SU-DHL-6 (cell line): ENCODE results near the gene SUGP1.

ENCODE experiments used
- H2AFZ ChIP-seq: fragments of 200-600 bp; sonication (generic); 2 replicates; pipeline ENCODE4 v1.6.1; 2014; ENCODE audit warnings: low read depth, mild to moderate bottlenecking, moderate library complexity, mixed read lengths, antibody characterized with exemption, low read length; ENCODE audit not compliant: severe bottlenecking
- H3F3A ChIP-seq: fragments of 200-600 bp; shearing (Covaris generic); 2 replicates; pipeline ENCODE4 v1.6.0; 2016; ENCODE audit warnings: antibody characterized with exemption, mild to moderate bottlenecking; ENCODE audit not compliant: insufficient read depth
- H3K27ac ChIP-seq: fragments of 200-600 bp; sonication (generic); 2 replicates; pipeline ENCODE4 v1.5.1; 2016; ENCODE audit warnings: low read depth, mild to moderate bottlenecking, low read length, moderate library complexity, mixed read lengths
- H3K27me3 ChIP-seq: fragments of 200-600 bp; sonication (generic), shearing (Covaris generic); 2 replicates; pipeline ENCODE4 v1.6.0; 2014; ENCODE audit warnings: mild to moderate bottlenecking, low read length
- H3K36me3 ChIP-seq: fragments of 200-600 bp; sonication (generic); 2 replicates; pipeline ENCODE4 v1.6.1; 2014; ENCODE audit warnings: mild to moderate bottlenecking, low read length, mixed read lengths
- H3K4me2 ChIP-seq: fragments of 300-600, 200-600 bp; shearing (Covaris generic), sonication (generic); 2 replicates; pipeline ENCODE4 v1.6.0; 2014; ENCODE audit warnings: low read length, low read depth, mild to moderate bottlenecking; ENCODE audit not compliant: poor library complexity, severe bottlenecking
- H3K4me3 ChIP-seq: fragments of 200-600 bp; sonication (generic); 2 replicates; pipeline ENCODE4 v1.5.1; 2014; ENCODE audit warnings: antibody characterized with exemption, low read length, mild to moderate bottlenecking, mixed read lengths; ENCODE audit not compliant: insufficient read depth, poor library complexity, severe bottlenecking
- H3K79me2 ChIP-seq: fragments of 200-600 bp; sonication (generic); 2 replicates; pipeline ENCODE4 v1.6.1; 2014; ENCODE audit warnings: mild to moderate bottlenecking, low read length, moderate library complexity; ENCODE audit not compliant: insufficient read depth
- H3K9ac ChIP-seq: fragments of 200-600 bp; sonication (generic); 2 replicates; pipeline ENCODE4 v1.7.0; 2014; ENCODE audit warnings: mild to moderate bottlenecking, low read length
- H3K9me2 ChIP-seq: fragments of 200-600 bp; sonication (generic); replicated peaks from 2 replicates; pipeline ENCODE4 v1.6.1; 2014; ENCODE audit warnings: low read length; ENCODE audit not compliant: insufficient read depth
- H3K9me3 ChIP-seq: fragments of 200-600 bp; sonication (generic); 2 replicates; pipeline ENCODE4 v1.6.1; 2014; ENCODE audit warnings: low read length, mixed read lengths; ENCODE audit not compliant: insufficient read depth
- H4K20me1 ChIP-seq: fragments of 200-600 bp; sonication (generic); 2 replicates; pipeline ENCODE4 v1.6.1; 2014; ENCODE audit warnings: low read depth, mild to moderate bottlenecking, antibody characterized with exemption, low read length, moderate library complexity, mixed read lengths
- CTCF ChIP-seq: fragments of 200-600 bp; sonication (generic); IDR thresholded peaks from one replicate; pipeline ENCODE4 v1.5.1; 2017; ENCODE audit warnings: antibody characterized with exemption, mild to moderate bottlenecking, low read length, moderate library complexity; ENCODE audit not compliant: insufficient read depth, poor library complexity, severe bottlenecking
- EZH2phosphoT487 ChIP-seq: fragments of 200-600 bp; sonication (generic), shearing (Covaris generic); conservative IDR thresholded peaks from 2 replicates; pipeline ENCODE4 v1.6.1; 2018; ENCODE audit warnings: mild to moderate bottlenecking, antibody characterized with exemption, low read length, moderate library complexity, mixed read lengths

Gene SUGP1

GRCh38 chr19:19276386-19276785 is 43.9 kb downstream of the SUGP1 start:
- Histone ChIP-seq H3F3A (no peaks in the 10 kb centered on the region), H3K79me2 (no peaks in the 10 kb centered on the region), H3K9me2 (no peaks in the 10 kb centered on the region), H2AFZ (no peak overlapping the region), H3K9ac (no peak overlapping the region), H3K27me3 (no peaks in the 10 kb centered on the region), H4K20me1 (no peaks in the 10 kb centered on the region), H3K27ac (no peak overlapping the region), H3K4me3 (no peak overlapping the region), H3K36me3 (no peaks in the 10 kb centered on the region), H3K9me3 (no peaks in the 10 kb centered on the region), H3K4me2 (no peak overlapping the region)
- TF ChIP-seq CTCF = no peak
- no peak for TF ChIP-seq EZH2phosphoT487

GRCh38 chr19:19274716-19275565 is 45.4 kb downstream of the SUGP1 start:
- Histone ChIP-seq H3K9me2 (no peaks in the 10 kb centered on the region), H3F3A (no peaks in the 10 kb centered on the region), H2AFZ (no peak overlapping the region), H3K36me3 (no peaks in the 10 kb centered on the region), H4K20me1 (no peaks in the 10 kb centered on the region), H3K27ac (no peak overlapping the region), H3K9ac (no peak overlapping the region), H3K4me3 (no peak overlapping the region), H3K4me2 (no peak overlapping the region), H3K79me2 (no peaks in the 10 kb centered on the region), H3K9me3 (no peaks in the 10 kb centered on the region), H3K27me3 (no peaks in the 10 kb centered on the region)
- TF ChIP-seq CTCF = no peak
- TF ChIP-seq EZH2phosphoT487 = no peak

GRCh38 chr19:19274146-19274545 is 46.2 kb downstream of the SUGP1 start:
- H3K27me3 ChIP-seq = no peaks in the 10 kb centered on the region
- no peak overlapping the region for H2AFZ ChIP-seq
- TF ChIP-seq CTCF (no peak), EZH2phosphoT487 (no peak)
- no peak overlapping the region for H3K4me3 ChIP-seq
- no peak overlapping the region for H3K4me2 ChIP-seq
- H3K9me3 ChIP-seq = no peaks in the 10 kb centered on the region
- H3F3A ChIP-seq = no peaks in the 10 kb centered on the region
- H3K36me3 ChIP-seq = no peaks in the 10 kb centered on the region
- no peaks in the 10 kb centered on the region for H4K20me1 ChIP-seq
- H3K9ac ChIP-seq = no peak overlapping the region
- no peaks in the 10 kb centered on the region for H3K79me2 ChIP-seq
- H3K9me2 ChIP-seq = no peaks in the 10 kb centered on the region
- H3K27ac ChIP-seq = no peak overlapping the region
